Uterus (tissue), 4 donors: ENCODE data around the gene KLHL7. TPM values are rescaled to one million over a fixed set of nuclear protein-coding genes. Genes with fewer than 3 reads are reported as not detected.

ENCODE experiments used
- DNase-seq, 2 donors: peaks; one replicate each; pipeline ENCODE4 v3.0.0-alpha.2; 2019 to 2020
- H3K27ac ChIP-seq, 2 donors: fragments of 200-600 bp; sonication (generic); 1 replicate in 1 of 2; 2 replicates in 1 of 2; pipeline ENCODE4 v1.5.1; 2016 to 2018
- H3K27me3 ChIP-seq, 2 donors: fragments of 200-600 bp; sonication (generic); one replicate each; pipeline ENCODE4 v1.5.1; 2018 to 2019; ENCODE audit warnings: control low read depth in 1 of 2
- H3K36me3 ChIP-seq, 2 donors: fragments of 200-600 bp; sonication (generic); one replicate each; pipeline ENCODE4 v1.5.1; 2019; ENCODE audit warnings: control low read depth in 1 of 2
- H3K4me1 ChIP-seq, 2 donors: fragments of 200-600 bp; sonication (generic); one replicate each; pipeline ENCODE4 v1.5.1; 2018 to 2019; ENCODE audit warnings: control low read depth in 1 of 2
- H3K4me3 ChIP-seq, 2 donors: fragments of 200-600 bp; sonication (generic); 1 replicate in 1 of 2; 2 replicates in 1 of 2; pipeline ENCODE4 v1.5.1; 2018 to 2019; ENCODE audit warnings: mild to moderate bottlenecking in 1 of 2
- H3K9me3 ChIP-seq, 2 donors: fragments of 200-600 bp; sonication (generic); one replicate each; pipeline ENCODE4 v1.5.1; 2019; ENCODE audit warnings: control low read depth in 1 of 2
- POLR2A ChIP-seq, 2 donors: fragments of 450-650 bp; IDR thresholded peaks; one replicate each; pipeline ENCODE4 v1.6.1; 2016; ENCODE audit warnings: antibody characterized with exemption in 2 of 2, mild to moderate bottlenecking in 1 of 2, moderate library complexity in 1 of 2
- intact Hi-C: fragments of 100-400 bp; cut with DNase I; formaldehyde crosslinking; loops from one replicate; pipeline ENCODE4 v1.15.1; 2023; ENCODE audit warnings: low total_unique reads
- total RNA-seq, 4 donors: library from RNA; depleted of rRNA in 3 of 4; stranded (reverse); fragments of >200 nt in 3 of 4; gene quantifications; one replicate each; pipeline versions ENCODE4 v1.1.0 to v1.2.4, GENCODE V29; 2014 to 2023
- TF ChIP-seq, protein P1 (sequence below), 4 experiments: fragments of 200-600 bp in 2 of 4; fragments of 450-650 bp in 2 of 4; sonication (generic) in 2 of 4; IDR thresholded peaks; one replicate each; pipeline ENCODE4 v1.5.1; 2016 to 2019; ENCODE audit warnings: antibody characterized with exemption in 4 of 4, mild to moderate bottlenecking in 2 of 4, moderate library complexity in 1 of 4
- donor health status: DM: yes; HTN: yes; CAD: no.

The KLHL7 gene
- total RNA-seq, 4 donors from 2014 or later, result 12.0 to 136 (median 45.1) TPM

GRCh38 chr7:23098029-23098428 is 7.6 kb upstream of the KLHL7 start:
- intact Hi-C loops, result no loop called here
- H3K27me3 ChIP-seq, result no peaks in the 10 kb centered on the region
- H3K9me3 ChIP-seq, result no peaks in the 10 kb centered on the region
- no peaks in the 10 kb centered on the region for H3K36me3 ChIP-seq
- DNase-seq, result no peak
- no peak overlapping the region for H3K27ac ChIP-seq
- TF ChIP-seq, protein P1, sequence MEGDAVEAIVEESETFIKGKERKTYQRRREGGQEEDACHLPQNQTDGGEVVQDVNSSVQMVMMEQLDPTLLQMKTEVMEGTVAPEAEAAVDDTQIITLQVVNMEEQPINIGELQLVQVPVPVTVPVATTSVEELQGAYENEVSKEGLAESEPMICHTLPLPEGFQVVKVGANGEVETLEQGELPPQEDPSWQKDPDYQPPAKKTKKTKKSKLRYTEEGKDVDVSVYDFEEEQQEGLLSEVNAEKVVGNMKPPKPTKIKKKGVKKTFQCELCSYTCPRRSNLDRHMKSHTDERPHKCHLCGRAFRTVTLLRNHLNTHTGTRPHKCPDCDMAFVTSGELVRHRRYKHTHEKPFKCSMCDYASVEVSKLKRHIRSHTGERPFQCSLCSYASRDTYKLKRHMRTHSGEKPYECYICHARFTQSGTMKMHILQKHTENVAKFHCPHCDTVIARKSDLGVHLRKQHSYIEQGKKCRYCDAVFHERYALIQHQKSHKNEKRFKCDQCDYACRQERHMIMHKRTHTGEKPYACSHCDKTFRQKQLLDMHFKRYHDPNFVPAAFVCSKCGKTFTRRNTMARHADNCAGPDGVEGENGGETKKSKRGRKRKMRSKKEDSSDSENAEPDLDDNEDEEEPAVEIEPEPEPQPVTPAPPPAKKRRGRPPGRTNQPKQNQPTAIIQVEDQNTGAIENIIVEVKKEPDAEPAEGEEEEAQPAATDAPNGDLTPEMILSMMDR (IDR thresholded peaks at IDR 0.05), result no peak
- TF ChIP-seq POLR2A (IDR thresholded peaks at IDR 0.05), result no peak
- H3K4me3 ChIP-seq, result no peak overlapping the region
- H3K4me1 ChIP-seq, result no peaks in the 10 kb centered on the region

DNA sequence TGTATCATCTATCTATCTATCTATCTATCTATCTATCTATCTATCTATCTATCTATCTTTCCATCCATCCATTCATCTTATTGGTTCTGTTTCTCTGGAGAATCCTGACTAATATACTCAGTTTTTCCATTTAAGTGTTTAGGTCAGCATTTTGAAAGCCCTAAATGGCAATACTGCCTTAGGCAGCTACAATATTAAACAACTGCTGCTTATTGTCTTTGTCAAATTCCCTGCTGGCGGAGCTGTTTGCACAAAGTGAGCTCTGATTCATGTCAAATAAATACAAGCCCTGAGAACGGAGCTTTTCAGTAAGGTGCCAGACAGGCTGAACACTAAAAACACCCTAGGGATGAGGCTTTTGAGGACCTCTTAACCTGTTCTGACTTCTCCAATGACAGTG is 7.1 kb upstream of the KLHL7 start:
- TF ChIP-seq POLR2A (IDR thresholded peaks at IDR 0.05), result no peak
- TF ChIP-seq, protein P1 (IDR thresholded peaks at IDR 0.05), result no peak
- DNase-seq, result no peak
- Histone ChIP-seq H3K36me3 (no peaks in the 10 kb centered on the region), H3K4me3 (no peak overlapping the region), H3K27ac (no peak overlapping the region), H3K9me3 (no peaks in the 10 kb centered on the region), H3K4me1 (no peaks in the 10 kb centered on the region), H3K27me3 (no peaks in the 10 kb centered on the region)
- intact Hi-C loops, result no loop called here

GRCh38 chr7:23100697-23101096 is 4.9 kb upstream of the KLHL7 start:
- no peak overlapping the region for H3K27ac ChIP-seq
- no peaks in the 10 kb centered on the region for H3K9me3 ChIP-seq
- H3K27me3 ChIP-seq, result no peaks in the 10 kb centered on the region
- H3K36me3 ChIP-seq, result no peaks in the 10 kb centered on the region
- no peak overlapping the region for H3K4me3 ChIP-seq
- no peak for DNase-seq
- TF ChIP-seq, protein P1 (IDR thresholded peaks at IDR 0.05), result no peak
- no peak for TF ChIP-seq POLR2A (IDR thresholded peaks at IDR 0.05)
- intact Hi-C loops, result no loop called here
- H3K4me1 ChIP-seq, result no peaks in the 10 kb centered on the region

- TF ChIP-seq POLR2A (IDR thresholded peaks at IDR 0.05), result no peak
- TF ChIP-seq, protein P1 (IDR thresholded peaks at IDR 0.05), result no peak
- Histone ChIP-seq H3K9me3 (no peaks in the 10 kb centered on the region), H3K4me3 (peak overlapping the region; percentile 86 to 92), H3K27ac (peak overlapping the region; percentile 90 to 92), H3K4me1 (peaks cover 0 to 9% of the 10 kb centered on the region in 2 donors), H3K36me3 (no peaks in the 10 kb centered on the region), H3K27me3 (no peaks in the 10 kb centered on the region)
- no peak for DNase-seq
- intact Hi-C loops, result no loop called here
Observed at GRCh38 chr7:23105086-23105643, 420 bp upstream of the KLHL7 start.

DNA sequence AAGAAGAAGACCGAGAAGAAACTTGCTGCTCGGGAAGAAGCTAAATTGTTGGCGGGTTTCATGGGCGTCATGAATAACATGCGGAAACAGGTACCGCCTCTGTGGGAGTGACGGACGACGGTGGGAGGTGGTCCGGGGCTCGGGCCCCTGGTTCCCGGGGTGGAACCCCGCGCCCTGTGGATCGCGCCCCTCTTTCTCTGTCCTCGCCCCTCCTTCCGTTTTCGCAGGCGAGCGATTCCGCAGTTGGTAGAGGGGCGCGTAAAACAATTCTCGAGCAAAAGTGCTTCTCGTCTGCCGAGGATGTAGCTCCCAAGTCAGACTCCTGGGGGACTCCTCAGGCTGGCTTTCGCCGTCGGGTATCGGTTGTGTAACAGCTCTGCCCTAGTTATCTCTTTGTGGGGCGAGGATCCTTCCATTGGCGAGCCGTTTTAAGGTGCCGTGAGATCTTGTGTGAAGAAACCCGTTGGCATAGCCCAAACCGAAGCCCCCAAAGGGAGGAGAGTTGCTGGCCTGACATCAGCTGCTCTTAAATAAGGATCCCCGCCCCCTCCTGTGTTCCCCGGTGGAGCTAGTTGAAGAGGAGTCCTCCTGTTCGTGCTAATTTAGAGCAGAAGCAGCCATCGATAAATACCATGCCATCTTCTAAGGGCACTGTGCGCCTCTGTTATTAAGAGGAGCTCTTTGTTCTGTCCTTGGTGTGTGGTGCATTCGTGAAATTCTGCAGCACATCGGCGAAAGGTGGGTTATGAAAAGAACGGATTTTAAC is 655 bp downstream of the KLHL7 start:
- intact Hi-C loops, result no loop called here
- H3K4me1 ChIP-seq, result peaks cover 0 to 9% of the 10 kb centered on the region in 2 donors
- no peak for TF ChIP-seq POLR2A (IDR thresholded peaks at IDR 0.05)
- TF ChIP-seq, protein P1 (IDR thresholded peaks at IDR 0.05), result peak in 1 of 4 experiments; percentile 10
- H3K4me3 ChIP-seq, result peak overlapping the region; percentile 86 to 92
- H3K36me3 ChIP-seq, result no peaks in the 10 kb centered on the region
- peak overlapping the region; percentile 90 to 92 for H3K27ac ChIP-seq
- H3K9me3 ChIP-seq, result no peaks in the 10 kb centered on the region
- H3K27me3 ChIP-seq, result no peaks in the 10 kb centered on the region
- DNase-seq, result peak; percentile 34 to 40
